Measurements from ENCODE around the gene RNASEH1. TPM values are rescaled to one million over a fixed set of nuclear protein-coding genes. Genes with fewer than 3 reads are reported as not detected.

Gene RNASEH1
- total RNA-seq, 1 experiment from 2014 or later = 42.0 TPM

DNA sequence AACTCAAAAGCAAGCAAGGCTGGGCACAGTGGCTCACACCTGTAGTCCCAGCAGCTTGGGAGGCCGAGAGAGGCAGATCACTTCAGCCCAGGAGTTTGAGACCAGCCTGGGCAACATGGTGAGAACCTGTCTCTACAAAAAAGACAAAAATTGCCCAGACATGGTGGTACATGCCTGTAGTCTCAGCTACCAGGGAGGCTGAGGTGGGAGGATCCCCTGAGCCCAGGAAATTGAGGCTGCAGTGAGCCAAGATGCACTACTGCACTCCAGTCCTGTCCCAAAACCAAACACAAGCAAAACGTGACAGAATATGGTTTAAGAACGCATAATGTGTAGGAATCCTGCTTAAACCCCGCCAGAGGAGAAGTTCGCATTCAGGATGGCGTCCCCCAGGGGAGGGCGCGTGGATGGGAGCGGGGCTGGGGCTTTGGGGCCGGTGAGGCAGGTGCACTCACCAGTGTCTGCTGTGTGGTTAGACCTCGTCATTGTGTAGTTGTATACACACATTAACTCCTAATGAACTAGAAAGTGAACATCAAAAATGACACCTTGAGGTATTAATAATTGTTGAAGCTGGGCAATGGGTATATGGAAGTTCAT, 42.2 kb upstream of the RNASEH1 start:
- no peaks in the 10 kb centered on the region for H3K36me3 Mint-ChIP-seq (ENCODE audit: insufficient read depth in 1 of 3, low read depth in 3 of 3)
- Histone ChIP-seq H2AFZ (ENCODE audit: low read length) (no peak overlapping the region), H3T11ph (ENCODE audit: low read length) (no peak overlapping the region), H4K20me1 (ENCODE audit: control insufficient read depth, insufficient read depth, insufficient read length) (no peaks in the 10 kb centered on the region), H3K4me1 (ENCODE audit: insufficient read depth, low read length) (no peaks in the 10 kb centered on the region), H2AK5ac (ENCODE audit: insufficient read length, low read length) (no peak overlapping the region), H3K79me2 (ENCODE audit: insufficient read depth, low read length) (no peaks in the 10 kb centered on the region), H3K9ac (ENCODE audit: extremely low read depth, insufficient read length, low read length) (no peak overlapping the region), H3K27ac (ENCODE audit: insufficient read length, low read depth, low read length) (no peak overlapping the region), H3K4me2 (ENCODE audit: insufficient read depth, insufficient read length, low read length) (no peak overlapping the region), H2BK120ac (ENCODE audit: low read depth, low read length, poor library complexity, severe bottlenecking) (no peak overlapping the region), H3K9me3 (ENCODE audit: control insufficient read depth, low read depth, low read length) (no peaks in the 10 kb centered on the region), H2BK5ac (ENCODE audit: insufficient read length, low read length) (no peak overlapping the region), H3K14ac (ENCODE audit: insufficient read depth, low read length) (no peak overlapping the region), H2BK15ac (ENCODE audit: low read depth, low read length) (no peak overlapping the region), H3K79me1 (ENCODE audit: insufficient read depth, low read depth, low read length, poor library complexity, severe bottlenecking) (no peaks in the 10 kb centered on the region), H2BK12ac (ENCODE audit: insufficient read length, low read depth, low read length) (no peak overlapping the region), H3K18ac (ENCODE audit: insufficient read length, low read depth, low read length) (no peak overlapping the region), H3K4ac (ENCODE audit: low read depth, low read length) (no peak overlapping the region), H3K27me3 (ENCODE audit: insufficient read depth, low read length) (no peaks in the 10 kb centered on the region), H3K56ac (ENCODE audit: insufficient read length, low read depth, low read length) (no peak overlapping the region), H4K5ac (ENCODE audit: insufficient read length, low read depth, low read length) (no peak overlapping the region), H3K23me2 (ENCODE audit: insufficient read length, low read depth, low read length, poor library complexity, severe bottlenecking) (no peaks in the 10 kb centered on the region), H2BK20ac (ENCODE audit: low read depth, low read length, poor library complexity, severe bottlenecking) (no peak overlapping the region), H4K8ac (replicated peaks; ENCODE audit: insufficient read length, low read depth, low read length) (no peak overlapping the region), H4K91ac (ENCODE audit: insufficient read length, low read depth, low read length) (no peak overlapping the region), H3K23ac (ENCODE audit: insufficient read length, low read depth, low read length) (no peak overlapping the region)
- DNase-seq = no peak
- no peak overlapping the region for H3K4me3 Mint-ChIP-seq
- H3K9me3 Mint-ChIP-seq = no peaks in the 10 kb centered on the region; a peak in 1 of 5 replicates
- TF ChIP-seq, protein P1, sequence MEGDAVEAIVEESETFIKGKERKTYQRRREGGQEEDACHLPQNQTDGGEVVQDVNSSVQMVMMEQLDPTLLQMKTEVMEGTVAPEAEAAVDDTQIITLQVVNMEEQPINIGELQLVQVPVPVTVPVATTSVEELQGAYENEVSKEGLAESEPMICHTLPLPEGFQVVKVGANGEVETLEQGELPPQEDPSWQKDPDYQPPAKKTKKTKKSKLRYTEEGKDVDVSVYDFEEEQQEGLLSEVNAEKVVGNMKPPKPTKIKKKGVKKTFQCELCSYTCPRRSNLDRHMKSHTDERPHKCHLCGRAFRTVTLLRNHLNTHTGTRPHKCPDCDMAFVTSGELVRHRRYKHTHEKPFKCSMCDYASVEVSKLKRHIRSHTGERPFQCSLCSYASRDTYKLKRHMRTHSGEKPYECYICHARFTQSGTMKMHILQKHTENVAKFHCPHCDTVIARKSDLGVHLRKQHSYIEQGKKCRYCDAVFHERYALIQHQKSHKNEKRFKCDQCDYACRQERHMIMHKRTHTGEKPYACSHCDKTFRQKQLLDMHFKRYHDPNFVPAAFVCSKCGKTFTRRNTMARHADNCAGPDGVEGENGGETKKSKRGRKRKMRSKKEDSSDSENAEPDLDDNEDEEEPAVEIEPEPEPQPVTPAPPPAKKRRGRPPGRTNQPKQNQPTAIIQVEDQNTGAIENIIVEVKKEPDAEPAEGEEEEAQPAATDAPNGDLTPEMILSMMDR (conservative IDR thresholded peaks at IDR 0.05) = no peak
- peaks cover 10% of the 10 kb centered on the region for H3K27me3 Mint-ChIP-seq (ENCODE audit: low read depth)
- H3K27ac Mint-ChIP-seq = no peak overlapping the region
- peaks cover 0 to 15% of the 10 kb centered on the region in 2 experiments; a peak in 2 of 4 replicates for H3K4me1 Mint-ChIP-seq
- WGBS (ENCODE audit: extremely low coverage, insufficient read length, low lambda C conversion rate) = no CpG with 5 or more reads among the region's 11 CpGs
